Fibroblast of lung (primary cell): ENCODE measurements around the gene TYRP1. TPM values are rescaled to one million over a fixed set of nuclear protein-coding genes. Genes with fewer than 3 reads are reported as not detected.
A peak's percentile ranks its signal among the peaks of the same experiment; 100 is the strongest.

Source experiments
- DNase-seq, 2 donors: peaks; one replicate each; pipeline versions ENCODE4 v3.0.0 to v3.0.0-alpha.2; 2010; ENCODE audit warnings: low read depth in 2 of 2
- H2AFZ ChIP-seq: 2 replicates; pipeline ENCODE4 v1.5.1; 2012; ENCODE audit warnings: low read length, control low read depth, inconsistent platforms
- H3K27ac ChIP-seq: 2 replicates; pipeline ENCODE4 v1.5.1; 2011; ENCODE audit warnings: low read length, control low read depth; ENCODE audit not compliant: insufficient read depth
- H3K27me3 ChIP-seq: 2 replicates; pipeline ENCODE4 v1.5.1; 2011; ENCODE audit warnings: mild to moderate bottlenecking, low read length; ENCODE audit not compliant: control insufficient read depth, insufficient read depth
- H3K36me3 ChIP-seq: 2 replicates; pipeline ENCODE4 v1.5.1; 2011; ENCODE audit warnings: low read length; ENCODE audit not compliant: control insufficient read depth, insufficient read depth
- H3K4me1 ChIP-seq: 2 replicates; pipeline ENCODE4 v1.5.1; 2011; ENCODE audit warnings: low read length; ENCODE audit not compliant: control insufficient read depth, insufficient read depth; ENCODE audit errors: extremely low read depth
- H3K4me2 ChIP-seq: 2 replicates; pipeline ENCODE4 v1.5.1; 2011; ENCODE audit warnings: low read length, control low read depth; ENCODE audit not compliant: insufficient read depth; ENCODE audit errors: extremely low read depth
- H3K4me3 ChIP-seq, 4 experiments: fragments of 200-600 bp in 1 of 4; sonication (generic) in 1 of 4; replicated peaks in 1 of 4; 2 replicates each; pipeline ENCODE4 v1.5.1; 2011 to 2016; ENCODE audit warnings: low read length in 4 of 4, low read depth in 3 of 4, mild to moderate bottlenecking in 3 of 4, control low read depth in 2 of 4, inconsistent platforms in 1 of 4, mixed read lengths in 1 of 4; ENCODE audit not compliant: insufficient read depth in 1 of 4; ENCODE audit errors: control extremely low read depth in 1 of 4
- H3K79me2 ChIP-seq: 2 replicates; pipeline ENCODE4 v1.5.1; 2012; ENCODE audit warnings: mild to moderate bottlenecking, low read length, inconsistent platforms; ENCODE audit not compliant: control insufficient read depth, insufficient read depth
- H3K9ac ChIP-seq: 2 replicates; pipeline ENCODE4 v1.5.1; 2011; ENCODE audit warnings: mild to moderate bottlenecking, low read length, control low read depth; ENCODE audit not compliant: insufficient read depth
- H3K9me3 ChIP-seq: 2 replicates; pipeline ENCODE4 v1.5.1; 2012; ENCODE audit warnings: low read depth, low read length; ENCODE audit not compliant: control insufficient read depth, insufficient read depth
- H4K20me1 ChIP-seq: 2 replicates; pipeline ENCODE4 v1.5.1; 2011; ENCODE audit warnings: low read length; ENCODE audit not compliant: control insufficient read depth, insufficient read depth; ENCODE audit errors: extremely low read depth
- CTCF ChIP-seq, 2 donors: IDR thresholded peaks in 1 of 2; conservative IDR thresholded peaks in 1 of 2; 1 replicate in 1 of 2; 2 replicates in 1 of 2; pipeline ENCODE4 v1.5.1; 2011 to 2012; ENCODE audit warnings: low read length in 2 of 2, control low read depth in 1 of 2, inconsistent platforms in 1 of 2, low read depth in 1 of 2, mild to moderate bottlenecking in 1 of 2
- EZH2 ChIP-seq: IDR thresholded peaks from 2 replicates; pipeline ENCODE4 v1.5.1; 2012; ENCODE audit warnings: low read length, control low read depth, mild to moderate bottlenecking; ENCODE audit errors: missing control alignments
- polyA plus RNA-seq, 2 donors: library from polyadenylated mRNA; depleted of rRNA in 1 of 2; stranded (reverse) in 1 of 2; unstranded in 1 of 2; fragments of >200 nt; gene quantifications; 2 replicates each; pipeline ENCODE4 v1.2.1, GENCODE V29; 2011 to 2012; ENCODE audit warnings: missing spikeins in 1 of 2
- total RNA-seq: library from RNA; depleted of rRNA; stranded (reverse); fragments of >200 nt; gene quantifications from 2 replicates; pipeline ENCODE4 v1.2.1, GENCODE V29; 2014

TYRP1 gene
- total and polyA plus RNA-seq, 2 donors (not counting 1 experiment from before 2014, with no cell fraction given), result 0.11 to 0.17 TPM

GRCh38 chr9:12680341-12680740, 12.8 kb upstream of the TYRP1 start:
- Histone ChIP-seq H3K79me2 (no peaks in the 10 kb centered on the region), H3K4me1 (no peaks in the 10 kb centered on the region), H3K9ac (no peak overlapping the region), H3K36me3 (no peaks in the 10 kb centered on the region), H3K27ac (no peak overlapping the region), H3K9me3 (no peaks in the 10 kb centered on the region), H3K4me3 (no peak overlapping the region), H3K4me2 (no peak overlapping the region), H3K27me3 (no peaks in the 10 kb centered on the region), H4K20me1 (no peaks in the 10 kb centered on the region), H2AFZ (no peak overlapping the region)
- DNase-seq, result peak in 1 of 2 donors; percentile 70
- TF ChIP-seq EZH2 (no peak), CTCF (conservative IDR thresholded peaks at IDR 0.05 in 1 of 2, IDR thresholded peaks at IDR 0.05 in 1 of 2; ENCODE audit: low read depth in 1 of 2, low read length in 2 of 2) (no peak)

GRCh38 chr9:12680757-12681156, 12.4 kb upstream of the TYRP1 start:
- no peaks in the 10 kb centered on the region for H3K79me2 ChIP-seq
- H3K27ac ChIP-seq, result no peak overlapping the region
- no peak overlapping the region for H3K4me2 ChIP-seq
- no peaks in the 10 kb centered on the region for H4K20me1 ChIP-seq
- H3K4me1 ChIP-seq, result no peaks in the 10 kb centered on the region
- H3K27me3 ChIP-seq, result no peaks in the 10 kb centered on the region
- H3K9ac ChIP-seq, result no peak overlapping the region
- H3K9me3 ChIP-seq, result no peaks in the 10 kb centered on the region
- H2AFZ ChIP-seq, result no peak overlapping the region
- TF ChIP-seq EZH2, result no peak
- TF ChIP-seq CTCF (conservative IDR thresholded peaks at IDR 0.05 in 1 of 2, IDR thresholded peaks at IDR 0.05 in 1 of 2; ENCODE audit: low read depth in 1 of 2, low read length in 2 of 2), result no peak
- H3K4me3 ChIP-seq, result no peak overlapping the region
- DNase-seq, result no peak
- no peaks in the 10 kb centered on the region for H3K36me3 ChIP-seq

- no peaks in the 10 kb centered on the region for H3K36me3 ChIP-seq
- no peaks in the 10 kb centered on the region for H3K79me2 ChIP-seq
- no peak overlapping the region for H3K4me3 ChIP-seq
- peak in 1 of 2 donors; percentile 81 for DNase-seq
- H3K9ac ChIP-seq, result no peak overlapping the region
- no peak overlapping the region for H3K27ac ChIP-seq
- no peak overlapping the region for H2AFZ ChIP-seq
- no peaks in the 10 kb centered on the region for H4K20me1 ChIP-seq
- no peaks in the 10 kb centered on the region for H3K4me1 ChIP-seq
- no peak for TF ChIP-seq EZH2
- no peaks in the 10 kb centered on the region for H3K9me3 ChIP-seq
- no peaks in the 10 kb centered on the region for H3K27me3 ChIP-seq
- H3K4me2 ChIP-seq, result no peak overlapping the region
Measured at GRCh38 chr9:12681620-12682019, 11.6 kb upstream of the TYRP1 start.
